HEK293T (cell line): ENCODE measurements around the gene SLC22A12.

Experiments used
- CTCF ChIA-PET: fragments of 350-600 bp; formaldehyde crosslinking; extraction: SDS; loops from one replicate; lab custom pipeline; 2021; ENCODE audit warnings: antibody characterized with exemption, inconsistent platforms; lab: Yijun Ruan, JAX
- POLR2A ChIA-PET: fragments of 350-600 bp; formaldehyde crosslinking; extraction: SDS; loops from one replicate; lab custom pipeline; 2020; ENCODE audit warnings: antibody characterized with exemption, inconsistent platforms; lab: Yijun Ruan, JAX
- DNase-seq: peaks from one replicate; pipeline ENCODE4 v3.0.0; 2012; ENCODE audit warnings: mixed read lengths; ENCODE audit errors: extremely low spot score
- ARNT ChIP-seq: fragments of 450-650 bp; IDR thresholded peaks from 2 replicates; pipeline ENCODE4 v1.6.1; 2017; ENCODE audit warnings: mild to moderate bottlenecking
- BHLHE40 ChIP-seq: fragments of 450-650 bp; IDR thresholded peaks from 2 replicates; pipeline ENCODE4 v1.6.1; 2016; ENCODE audit warnings: mild to moderate bottlenecking, moderate library complexity, borderline replicate concordance
- CTBP1 ChIP-seq: fragments of 450-650 bp; IDR thresholded peaks from 2 replicates; pipeline ENCODE4 v1.6.1; 2016; ENCODE audit warnings: borderline replicate concordance
- ELF4 ChIP-seq: fragments of 450-650 bp; IDR thresholded peaks from 2 replicates; pipeline ENCODE4 v1.6.1; 2017; ENCODE audit warnings: antibody characterized with exemption
- FOXA1 ChIP-seq: fragments of 450-650 bp; IDR thresholded peaks from 2 replicates; pipeline ENCODE4 v1.6.1; 2016; ENCODE audit warnings: mild to moderate bottlenecking
- FOXK2 ChIP-seq: fragments of 450-650 bp; IDR thresholded peaks from 2 replicates; pipeline ENCODE4 v1.6.1; 2016; ENCODE audit warnings: mild to moderate bottlenecking
- FOXM1 ChIP-seq: fragments of 450-650 bp; IDR thresholded peaks from 2 replicates; pipeline ENCODE4 v1.6.1; 2017; ENCODE audit warnings: mild to moderate bottlenecking, borderline replicate concordance
- HDGF ChIP-seq: fragments of 450-650 bp; IDR thresholded peaks from 2 replicates; pipeline ENCODE4 v1.6.1; 2017; ENCODE audit warnings: antibody characterized with exemption, borderline replicate concordance
- L3MBTL2 ChIP-seq: fragments of 450-650 bp; conservative IDR thresholded peaks from 2 replicates; pipeline ENCODE4 v1.6.1; 2016; ENCODE audit warnings: mild to moderate bottlenecking
- LEF1 ChIP-seq: fragments of 450-650 bp; IDR thresholded peaks from 2 replicates; pipeline ENCODE4 v1.6.1; 2017; ENCODE audit warnings: mild to moderate bottlenecking, borderline replicate concordance
- NFRKB ChIP-seq: fragments of 450-650 bp; IDR thresholded peaks from 2 replicates; pipeline ENCODE4 v1.6.1; 2016; ENCODE audit warnings: mild to moderate bottlenecking, moderate library complexity
- SP1 ChIP-seq: fragments of 450-650 bp; IDR thresholded peaks from 2 replicates; pipeline ENCODE4 v1.6.1; 2017
- SUZ12 ChIP-seq: fragments of 450-650 bp; IDR thresholded peaks from 2 replicates; pipeline ENCODE4 v1.6.1; 2016; ENCODE audit warnings: mild to moderate bottlenecking
- TARDBP ChIP-seq: fragments of 450-650 bp; IDR thresholded peaks from 2 replicates; pipeline ENCODE4 v1.6.1; 2016
- ZNF384 ChIP-seq: fragments of 450-650 bp; IDR thresholded peaks from 2 replicates; pipeline ENCODE4 v1.6.1; 2016
- TF ChIP-seq, protein P1 (sequence below): fragments of 450-650 bp; IDR thresholded peaks from 2 replicates; pipeline ENCODE4 v1.6.1; 2016

Gene SLC22A12

DNA sequence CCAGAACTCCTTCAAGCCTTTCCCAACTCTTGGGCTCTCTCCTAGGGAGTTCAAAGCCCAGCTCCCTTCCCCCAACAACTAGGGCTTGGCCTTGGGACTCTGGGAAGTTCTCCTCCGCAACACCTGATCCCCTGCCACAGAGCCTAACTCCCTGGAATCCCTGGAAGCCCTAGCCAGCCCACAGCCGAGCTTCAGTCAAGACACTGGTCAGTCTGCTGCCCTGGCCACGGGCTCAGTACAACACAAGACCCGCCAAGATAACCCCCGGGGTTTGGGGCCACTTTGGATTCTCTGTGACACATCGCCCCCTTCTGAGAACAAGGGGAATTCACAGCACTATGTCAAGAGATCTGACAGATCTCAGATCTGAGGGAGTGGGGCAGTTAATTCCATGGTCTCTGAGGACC, 58.3 kb downstream of the SLC22A12 start:
- TF ChIP-seq ZNF384 (no peak), BHLHE40 (no peak), LEF1 (no peak), ARNT (no peak), FOXK2 (no peak), SP1 (no peak), L3MBTL2 (no peak), SUZ12 (no peak), TARDBP (no peak), NFRKB (no peak), HDGF (no peak), FOXA1 (no peak), CTBP1 (no peak), ELF4 (no peak)
- TF ChIP-seq, protein P1, sequence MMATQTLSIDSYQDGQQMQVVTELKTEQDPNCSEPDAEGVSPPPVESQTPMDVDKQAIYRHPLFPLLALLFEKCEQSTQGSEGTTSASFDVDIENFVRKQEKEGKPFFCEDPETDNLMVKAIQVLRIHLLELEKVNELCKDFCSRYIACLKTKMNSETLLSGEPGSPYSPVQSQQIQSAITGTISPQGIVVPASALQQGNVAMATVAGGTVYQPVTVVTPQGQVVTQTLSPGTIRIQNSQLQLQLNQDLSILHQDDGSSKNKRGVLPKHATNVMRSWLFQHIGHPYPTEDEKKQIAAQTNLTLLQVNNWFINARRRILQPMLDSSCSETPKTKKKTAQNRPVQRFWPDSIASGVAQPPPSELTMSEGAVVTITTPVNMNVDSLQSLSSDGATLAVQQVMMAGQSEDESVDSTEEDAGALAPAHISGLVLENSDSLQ: no peak; the same call in none of the 2 replicates
- peak; percentile 44 for DNase-seq
- POLR2A ChIA-PET: interaction anchor here (1.5 kb wide), 1 partner anchor 294 kb away, joined by 4 read pairs; no protein-coding TSS in a partner anchor

DNA sequence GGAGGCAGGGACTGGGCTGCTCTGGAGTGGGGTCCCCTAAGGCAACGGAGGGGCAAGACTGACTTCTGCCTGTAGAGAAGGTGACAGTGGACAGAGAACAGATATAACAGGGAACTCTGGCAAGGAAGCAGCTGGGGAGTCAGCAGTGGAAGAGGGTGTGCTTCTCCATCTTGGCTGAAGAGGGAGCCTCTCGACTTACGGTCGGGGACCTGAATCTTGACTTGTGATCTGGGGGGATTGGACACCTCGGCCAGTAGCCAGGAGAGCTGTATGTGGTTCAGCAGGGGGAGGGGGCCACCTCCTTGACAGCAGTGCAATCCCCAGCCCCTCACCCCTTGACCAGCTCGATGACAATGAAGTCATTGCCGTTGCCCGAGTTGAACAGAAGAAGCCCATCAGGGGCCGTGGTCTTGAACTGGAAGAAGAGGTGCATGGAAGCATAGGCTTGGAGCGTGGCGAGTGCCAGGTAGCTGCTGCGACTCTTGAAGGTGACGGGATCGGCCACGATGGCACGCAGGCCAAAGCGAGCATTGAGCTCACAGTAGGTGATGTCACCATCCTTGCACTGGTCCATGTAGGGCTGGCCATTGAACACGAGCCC, 60.0 kb downstream of the SLC22A12 start:
- POLR2A ChIA-PET: no interaction called here
- CTCF ChIA-PET: interaction anchor here (0.7 to 3.8 kb wide), 12 partner anchors 8 to 296 kb away, joined by 3 to 18 read pairs (median 4); no protein-coding TSS in a partner anchor
- TF ChIP-seq SP1 (no peak), ELF4 (no peak), LEF1 (no peak), BHLHE40 (no peak), L3MBTL2 (no peak), ARNT (no peak), NFRKB (no peak), FOXA1 (no peak), HDGF (no peak), TARDBP (no peak), FOXK2 (no peak), ZNF384 (no peak), FOXM1 (no peak), CTBP1 (no peak), SUZ12 (no peak)
- TF ChIP-seq, protein P1: no peak
- peak; percentile 53 for DNase-seq

More for the DNA sequence above, 58.3 kb downstream of the SLC22A12 start:
- CTCF ChIA-PET: interaction anchor here (0.6 to 3.5 kb wide), 15 partner anchors 10 to 1570 kb away, joined by 3 to 14 read pairs (median 4); no protein-coding TSS in a partner anchor
